HG03575 (cell line): ENCODE data around the gene SOX10.
"Not testable (repeated sequence)": the region's sequence is repeated elsewhere in the genome, so short reads cannot be mapped to it uniquely, and the experiment has no call there.

Source experiments
- ATAC-seq: cut with Tn5 transposase; IDR thresholded peaks from one replicate; pipeline ENCODE4 v1.9.1; 2021; ENCODE audit not compliant: unreplicated experiment, insufficient number of reproducible peaks, low FRiP score; ENCODE audit errors: extremely low read depth

SOX10 gene

GRCh38 chr22:37968452-37969251 lies 15.7 kb downstream of the SOX10 start:
- no peak for ATAC-seq

- no peak for ATAC-seq
These were observed 16.5 kb downstream of the SOX10 start for GRCh38 chr22:37967637-37968451.

- ATAC-seq = no peak
These were observed 17.2 kb downstream of the SOX10 start for GRCh38 chr22:37967147-37967546.

- no peak for ATAC-seq
These were observed 18.3 kb downstream of the SOX10 start for GRCh38 chr22:37965940-37966664.

- no peak for ATAC-seq
These were observed 23.3 kb downstream of the SOX10 start for GRCh38 chr22:37961062-37961461.

- no peak for ATAC-seq
These were observed 25.0 kb downstream of the SOX10 start for GRCh38 chr22:37959231-37959825.

GRCh38 chr22:37957232-37957631 lies 27.1 kb downstream of the SOX10 start:
- no peak for ATAC-seq

GRCh38 chr22:37955825-37956397 lies 28.4 kb downstream of the SOX10 start:
- not testable (repeated sequence) for ATAC-seq

- no peak for ATAC-seq
These were observed 29.7 kb downstream of the SOX10 start for GRCh38 chr22:37954686-37955085.

- ATAC-seq = peak; percentile 52
These were observed 30.7 kb downstream of the SOX10 start, which contains the start of the genes C22orf23 and POLR2F for GRCh38 chr22:37953437-37954179. TSS of gene C22orf23 (minus strand) at chr22:37953601. CDS start at chr22:37953149, 452 bp downstream. TSS of gene POLR2F (plus strand) at chr22:37953699. CDS start at chr22:37953788, 89 bp downstream.

- peak; percentile 9 for ATAC-seq
These were observed 31.3 kb downstream of the SOX10 start for GRCh38 chr22:37953062-37953436.

- ATAC-seq = not testable (repeated sequence)
These were observed 31.7 kb downstream of the SOX10 start for GRCh38 chr22:37952629-37953028.

GRCh38 chr22:37951305-37951704 lies 33.0 kb downstream of the SOX10 start:
- ATAC-seq = no peak

- ATAC-seq = not testable (repeated sequence)
These were observed 37.1 kb downstream of the SOX10 start for GRCh38 chr22:37947142-37947795.

- not testable (repeated sequence) for ATAC-seq
These were observed 39.9 kb downstream of the SOX10 start for GRCh38 chr22:37944423-37944822.

GRCh38 chr22:37943825-37944198 lies 40.5 kb downstream of the SOX10 start:
- ATAC-seq = no peak

- ATAC-seq = no peak
These were observed 41.1 kb downstream of the SOX10 start for GRCh38 chr22:37943136-37943824.
